Activated effector memory CD4-positive, alpha-beta T cell treated with Interleukin-2 at 50 U/mL for 16 hours (primary cell): ENCODE results near the gene EMD.
A peak's percentile ranks its signal among the peaks of the same experiment; 100 is the strongest.
"Not testable (repeated sequence)": the region's sequence is repeated elsewhere in the genome, so short reads cannot be mapped to it uniquely, and the experiment has no call there.

Source experiments
- DNase-seq: peaks from one replicate; pipeline ENCODE4 v3.0.0-alpha.2; 2020

The EMD gene

GRCh38 chrX:154378799-154379568, at the start of gene EMD:
EMD (plus strand) TSS chrX:154379295; CDS start chrX:154379485, 190 bp downstream.
- DNase-seq, result peak; percentile 95

- DNase-seq, result no peak
Measured at GRCh38 chrX:154332561-154332960, 46.5 kb upstream of the EMD start.

DNA sequence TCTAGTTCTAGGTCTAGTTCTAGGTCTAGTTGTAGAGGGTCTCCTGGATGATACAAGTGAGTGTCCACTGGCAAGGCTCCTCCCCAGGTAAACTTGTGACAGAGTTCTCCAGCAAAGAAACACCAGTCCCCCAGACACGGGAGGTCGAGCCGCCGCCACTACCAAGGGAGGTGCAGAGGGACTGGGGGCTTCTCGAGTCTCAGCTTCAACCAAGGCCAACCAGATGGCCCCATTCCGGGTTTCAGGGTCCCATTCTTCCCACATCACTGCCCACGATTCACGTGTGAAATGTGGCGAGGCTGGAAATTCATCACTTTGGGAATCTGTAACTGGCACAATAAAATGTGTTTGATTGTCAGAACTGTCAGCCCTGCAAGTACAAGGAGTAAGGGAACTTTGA, 46.0 kb upstream of the EMD start:
- DNase-seq, result no peak

DNA sequence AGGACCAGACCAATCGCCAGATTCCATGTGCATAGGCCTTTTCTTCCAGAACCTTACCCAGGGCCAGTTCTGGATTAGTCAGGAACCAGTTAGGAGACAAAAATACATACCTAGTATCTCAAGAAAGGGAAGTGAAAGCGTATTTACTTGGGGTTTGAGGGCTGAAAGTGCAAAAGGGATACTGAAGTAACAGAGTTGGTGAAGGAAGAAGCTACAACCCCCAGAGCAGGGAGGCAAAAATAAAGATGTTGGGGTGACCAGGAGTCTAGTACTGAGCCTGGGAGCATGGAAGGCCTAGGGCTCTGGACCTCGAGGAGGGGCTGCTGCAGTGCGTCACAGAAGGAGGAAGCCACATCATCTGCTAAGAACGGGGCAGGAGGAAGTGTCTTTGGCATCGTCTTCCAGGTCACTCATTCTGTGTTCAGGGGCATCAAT, 45.2 kb upstream of the EMD start:
- no peak for DNase-seq

DNA sequence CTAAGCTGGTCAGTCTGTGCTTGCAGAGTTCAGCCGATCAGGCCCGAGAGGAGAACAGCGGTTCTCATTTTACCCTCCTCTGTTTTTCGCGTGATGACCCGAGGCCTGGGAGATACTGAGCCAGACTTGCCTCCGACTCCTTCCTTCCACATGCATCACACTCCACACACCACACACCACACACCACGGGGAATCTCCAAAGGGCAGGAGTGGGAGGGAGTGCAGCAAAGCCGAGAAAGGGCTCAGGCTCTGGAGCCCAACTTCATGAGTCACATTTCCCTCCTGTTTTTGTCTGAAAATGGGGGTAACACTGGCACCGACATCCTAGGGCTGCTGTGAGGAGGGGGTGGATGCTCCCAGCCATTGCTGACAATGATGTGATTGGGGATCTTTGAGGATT, 44.6 kb upstream of the EMD start:
- DNase-seq, result no peak

GRCh38 chrX:154341399-154342298, 37.4 kb upstream of the EMD start:
- not testable (repeated sequence) for DNase-seq

DNA sequence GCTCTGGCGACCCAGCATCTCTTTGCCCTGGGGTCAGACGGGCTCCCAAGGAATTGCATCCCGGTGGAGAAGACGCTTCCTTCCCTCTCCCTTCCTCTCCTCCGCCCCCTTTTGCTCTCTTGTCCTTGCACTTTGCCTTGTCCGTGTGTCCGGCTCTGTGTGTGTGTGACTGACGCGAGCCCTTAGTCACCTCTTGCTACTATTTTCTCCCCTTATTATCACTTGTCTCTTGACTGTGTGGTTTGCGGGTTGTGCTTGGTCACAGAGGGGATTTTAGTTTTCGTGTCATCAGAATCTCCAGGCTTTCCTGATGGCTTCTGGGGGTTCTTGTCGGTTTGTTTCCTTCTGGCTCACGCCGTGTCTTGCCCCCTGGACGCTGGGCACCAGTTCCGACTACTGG, 36.0 kb upstream of the EMD start:
- DNase-seq, result not testable (repeated sequence)

GRCh38 chrX:154343620-154344019, 35.5 kb upstream of the EMD start:
- not testable (repeated sequence) for DNase-seq

DNA sequence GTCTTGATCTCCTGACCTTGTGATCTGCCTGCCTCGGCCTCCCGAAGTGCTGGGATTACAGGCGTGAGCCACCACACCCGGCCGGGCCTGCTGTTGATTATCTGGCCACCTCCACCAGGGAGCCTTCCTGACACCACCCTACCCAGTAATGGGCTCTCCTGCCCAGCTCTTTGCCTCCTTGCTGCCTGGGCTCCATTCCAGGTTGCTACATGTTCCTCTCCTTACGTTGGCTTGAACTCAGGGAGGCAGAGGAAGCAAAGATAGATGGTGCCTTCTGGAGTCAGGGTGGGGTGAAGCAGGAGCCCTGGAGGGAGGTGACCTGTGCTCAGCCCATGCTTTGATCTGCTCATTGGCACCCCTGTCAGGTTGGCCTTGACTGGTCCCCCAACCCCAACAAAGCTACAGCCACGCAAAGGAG, 31.0 kb upstream of the EMD start:
- no peak for DNase-seq

DNA sequence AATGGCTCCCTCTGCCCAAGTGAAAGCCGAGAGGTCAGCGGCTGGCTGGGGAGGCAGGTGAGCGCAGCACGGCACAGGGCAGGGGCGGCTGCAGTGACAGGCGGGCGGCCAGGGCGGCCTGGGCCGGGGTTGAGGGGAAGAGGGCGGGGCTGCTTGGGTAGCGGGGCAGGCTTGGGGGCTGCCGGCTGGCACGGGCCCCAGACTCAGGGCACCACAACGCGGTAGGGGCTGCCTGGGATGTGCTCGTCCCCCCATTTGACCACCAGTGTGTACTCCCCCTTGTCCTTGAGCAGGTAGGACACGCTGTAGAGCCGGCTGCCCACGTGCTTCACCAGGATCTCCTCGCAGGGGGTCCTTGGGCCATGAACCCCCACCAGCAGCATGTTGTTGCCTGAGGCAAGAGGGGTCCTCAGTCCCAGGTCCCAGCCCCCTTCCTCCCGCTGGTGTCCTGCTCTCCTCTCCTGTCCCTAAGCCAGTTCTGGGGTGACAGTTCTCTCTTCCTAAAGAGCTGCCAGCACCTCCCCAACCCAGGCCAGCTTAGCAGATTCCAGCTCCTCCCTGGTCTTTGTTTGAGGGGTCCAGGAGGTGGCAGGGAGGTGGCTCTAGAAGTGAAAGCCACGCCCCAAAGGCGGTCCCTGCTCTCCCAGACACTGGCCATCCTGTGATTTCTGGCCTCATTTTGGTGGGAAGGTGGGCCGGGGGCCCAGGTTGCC, 30.3 kb upstream of the EMD start:
- DNase-seq, result no peak

- no peak for DNase-seq
Measured at GRCh38 chrX:154349359-154349935, 29.6 kb upstream of the EMD start.

- DNase-seq, result no peak
Measured at GRCh38 chrX:154349979-154350378, 29.1 kb upstream of the EMD start.

DNA sequence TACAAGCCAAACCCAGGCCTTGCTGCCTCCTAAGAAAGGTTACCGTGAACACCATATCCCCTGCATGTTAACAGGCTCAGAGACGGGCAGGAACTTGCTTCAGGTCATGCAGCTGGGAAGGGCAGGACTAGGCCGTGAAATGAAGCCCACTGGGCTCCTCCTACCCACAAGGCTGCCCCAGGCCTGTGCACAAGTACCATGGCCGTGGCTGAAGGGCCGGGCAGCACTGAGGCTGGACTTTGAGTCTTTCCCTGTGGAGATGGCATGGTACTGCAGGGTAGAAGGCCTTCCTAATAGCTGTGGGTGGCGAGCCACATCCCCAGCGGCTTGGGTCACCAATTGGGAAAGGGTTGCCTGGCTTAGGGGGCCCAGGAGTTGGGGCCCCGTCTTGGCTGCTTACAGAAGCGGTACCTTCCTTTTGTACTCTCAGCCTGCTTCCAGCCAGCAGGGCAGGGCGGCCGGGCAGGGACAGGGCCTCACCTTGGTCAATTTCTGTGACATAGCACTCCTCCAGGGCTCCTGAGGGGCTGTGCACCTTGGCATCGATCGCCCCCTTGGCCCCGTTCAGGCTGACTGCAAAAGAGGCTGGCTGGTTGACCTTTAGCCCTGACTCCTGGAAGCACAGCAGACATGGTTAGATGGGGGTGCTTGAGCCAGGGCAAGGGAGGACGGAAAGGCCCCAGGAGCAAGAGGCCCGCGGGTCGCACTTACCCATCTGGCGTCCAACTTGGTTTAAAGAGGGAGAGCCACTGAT, 28.5 kb upstream of the EMD start:
- no peak for DNase-seq

DNA sequence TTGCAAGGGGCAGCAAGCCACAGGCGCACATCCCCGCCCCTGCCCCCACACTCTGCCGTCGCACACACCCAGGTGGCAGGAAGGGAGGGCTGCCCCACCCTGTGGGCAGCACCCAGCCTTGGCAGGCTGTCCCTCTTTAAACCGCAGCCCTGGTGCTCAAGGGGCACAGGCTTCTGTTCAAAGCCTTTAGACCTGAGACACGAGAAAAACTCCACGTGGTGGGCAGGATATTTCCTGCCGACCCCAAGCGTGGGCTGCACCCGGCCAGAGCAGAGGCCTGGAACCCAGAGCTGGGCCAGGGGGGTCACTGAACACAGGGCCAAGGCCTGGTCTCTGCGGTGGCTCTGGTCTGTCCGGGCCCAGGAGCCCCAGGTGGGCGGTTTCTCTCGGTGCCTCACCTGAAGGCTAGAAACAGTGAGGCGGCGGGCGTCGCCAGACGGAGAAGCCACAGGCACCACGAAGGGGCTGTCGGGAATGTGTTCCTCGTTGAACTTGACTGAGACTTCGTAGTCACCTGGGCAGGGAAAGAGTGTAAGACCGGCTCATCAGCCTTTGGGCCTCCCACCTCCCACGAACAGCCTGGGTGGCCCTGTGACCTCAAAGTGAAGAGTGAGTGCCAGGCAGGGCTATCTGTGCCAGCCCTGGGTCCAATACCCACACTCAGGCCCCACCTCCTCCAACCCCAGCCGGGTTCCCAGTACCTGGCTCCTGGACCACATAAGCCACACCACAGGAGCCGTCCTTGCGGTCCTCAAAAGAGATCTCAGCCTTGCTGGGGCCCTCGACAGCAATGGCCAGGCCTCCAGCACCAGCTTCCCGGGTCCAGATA, 27.7 kb upstream of the EMD start:
- DNase-seq, result peak; percentile 55

DNA sequence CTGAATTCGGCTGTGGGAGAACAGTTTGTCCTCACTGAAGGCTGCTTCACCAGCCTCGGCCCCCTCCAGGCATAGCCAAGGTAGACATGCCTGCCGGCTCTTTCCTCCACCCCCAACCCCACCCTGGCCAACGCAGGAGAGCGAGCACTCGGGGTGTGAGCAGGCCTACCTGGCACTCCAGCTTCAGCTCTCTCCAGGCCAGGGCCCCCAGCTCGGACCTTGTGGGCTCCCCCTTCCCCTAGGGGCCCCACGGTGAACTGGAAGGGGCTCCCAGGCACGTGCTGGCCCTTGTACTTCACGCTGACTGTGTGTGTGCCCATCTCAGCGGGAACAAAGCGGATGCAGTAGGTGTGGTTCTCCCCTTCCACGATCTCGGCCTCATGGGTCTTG, 27.1 kb upstream of the EMD start:
- no peak for DNase-seq

DNA sequence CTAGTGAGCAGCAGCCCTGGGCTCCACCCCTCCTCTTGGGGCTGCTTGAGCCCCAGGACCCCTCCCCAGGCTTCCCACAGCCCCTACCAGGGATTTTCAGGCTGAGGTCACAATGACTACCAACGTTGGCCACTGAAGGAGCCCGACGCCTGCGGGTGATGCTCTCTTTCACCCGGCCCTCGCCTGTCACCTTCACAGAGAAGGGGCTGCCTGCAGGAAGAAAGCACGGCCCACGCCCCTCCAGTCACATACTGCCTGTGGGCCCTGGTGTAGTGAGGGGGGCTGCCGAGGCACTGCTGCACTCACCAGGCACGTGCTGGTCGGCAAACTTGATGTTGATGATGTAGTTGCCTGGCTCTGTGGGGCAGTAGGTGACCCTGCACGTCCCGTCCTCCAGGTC, 26.6 kb upstream of the EMD start:
- DNase-seq, result no peak

- no peak for DNase-seq
Measured at GRCh38 chrX:154353172-154353843, 25.8 kb upstream of the EMD start.

GRCh38 chrX:154354013-154354412, 25.1 kb upstream of the EMD start:
- no peak for DNase-seq

- DNase-seq, result no peak
Measured at GRCh38 chrX:154354516-154354915, 24.6 kb upstream of the EMD start.

- DNase-seq, result no peak
Measured at GRCh38 chrX:154355094-154355775, 23.9 kb upstream of the EMD start.
